OCI-LY3 (cell line): ENCODE data around the gene FAM111A.

ENCODE experiments used
- H2AFZ ChIP-seq: fragments of 200-600, 300-600 bp; shearing (Covaris generic); 2 replicates; pipeline ENCODE4 v1.6.0; 2014; ENCODE audit warnings: antibody characterized with exemption, low read depth, low read length
- H3K27ac ChIP-seq: fragments of 200-600, 300-600 bp; sonication (generic); 2 replicates; pipeline ENCODE4 v1.5.1; 2014; ENCODE audit warnings: mild to moderate bottlenecking, low read length, moderate library complexity, mixed read lengths
- H3K27me3 ChIP-seq: fragments of 200-600, 300-600 bp; sonication (generic); 2 replicates; pipeline ENCODE4 v1.6.1; 2014; ENCODE audit warnings: low read depth, low read length, mixed read lengths
- H3K36me3 ChIP-seq: fragments of 200-600, 300-600 bp; sonication (generic); replicated peaks from 2 replicates; pipeline ENCODE3; 2014; ENCODE audit warnings: low read depth, low read length, mixed read lengths
- H3K4me1 ChIP-seq: fragments of 300-600, 200-600 bp; sonication (generic); 2 replicates; pipeline ENCODE4 v1.6.1; 2014; ENCODE audit warnings: low read length, mixed read lengths
- H3K4me2 ChIP-seq: fragments of 200-600, 300-600 bp; sonication (generic); 2 replicates; pipeline ENCODE4 v1.6.1; 2014; ENCODE audit warnings: low read length, mixed read lengths
- H3K4me3 ChIP-seq: fragments of 300-600, 200-600 bp; sonication (generic); 2 replicates; pipeline ENCODE4 v1.5.1; 2014; ENCODE audit warnings: antibody characterized with exemption, mild to moderate bottlenecking, low read length, moderate library complexity
- H3K79me2 ChIP-seq: fragments of 300-600, 200-600 bp; shearing (Covaris generic); 2 replicates; pipeline ENCODE4 v1.6.1; 2014; ENCODE audit warnings: mild to moderate bottlenecking, low read length, mixed read lengths
- H3K9ac ChIP-seq: fragments of 300-600, 200-600 bp; shearing (Covaris generic); 2 replicates; pipeline ENCODE4 v1.6.0; 2014; ENCODE audit warnings: mild to moderate bottlenecking, low read length, moderate library complexity
- H3K9me3 ChIP-seq: fragments of 200-600, 300-600 bp; shearing (Covaris generic); 2 replicates; pipeline ENCODE4 v1.6.1; 2014; ENCODE audit warnings: low read length, mixed read lengths; ENCODE audit not compliant: insufficient read depth
- H4K20me1 ChIP-seq: fragments of 200-600, 300-600 bp; sonication (generic); 2 replicates; pipeline ENCODE4 v1.6.1; 2016; ENCODE audit warnings: low read length, mixed read lengths; ENCODE audit not compliant: insufficient read depth
- EZH2phosphoT487 ChIP-seq: fragments of 200-600 bp; shearing (Covaris generic); IDR thresholded peaks from 2 replicates; pipeline ENCODE4 v1.6.1; 2018; ENCODE audit warnings: antibody characterized with exemption, mixed run types, low read depth
- TF ChIP-seq, protein P1 (sequence below): fragments of 200-600, 300-600 bp; sonication (generic); IDR thresholded peaks from 2 replicates; pipeline ENCODE4 v1.5.1; 2014; ENCODE audit warnings: antibody characterized with exemption, low read length, low read depth

FAM111A gene

GRCh38 chr11:59145534-59145933, 2.9 kb downstream of the FAM111A start:
- Histone ChIP-seq H3K9ac (peak overlapping the region; percentile 85), H3K4me2 (peak overlapping the region; percentile 79), H3K36me3 (peaks cover 39% of the 10 kb centered on the region), H3K9me3 (no peaks in the 10 kb centered on the region), H3K27ac (peak overlapping the region; percentile 79), H2AFZ (no peak overlapping the region), H3K27me3 (no peaks in the 10 kb centered on the region), H3K4me1 (peaks cover 23% of the 10 kb centered on the region), H4K20me1 (no peaks in the 10 kb centered on the region), H3K79me2 (peaks cover 24% of the 10 kb centered on the region), H3K4me3 (peak overlapping the region; percentile 89)
- no peak for TF ChIP-seq EZH2phosphoT487
- TF ChIP-seq, protein P1, sequence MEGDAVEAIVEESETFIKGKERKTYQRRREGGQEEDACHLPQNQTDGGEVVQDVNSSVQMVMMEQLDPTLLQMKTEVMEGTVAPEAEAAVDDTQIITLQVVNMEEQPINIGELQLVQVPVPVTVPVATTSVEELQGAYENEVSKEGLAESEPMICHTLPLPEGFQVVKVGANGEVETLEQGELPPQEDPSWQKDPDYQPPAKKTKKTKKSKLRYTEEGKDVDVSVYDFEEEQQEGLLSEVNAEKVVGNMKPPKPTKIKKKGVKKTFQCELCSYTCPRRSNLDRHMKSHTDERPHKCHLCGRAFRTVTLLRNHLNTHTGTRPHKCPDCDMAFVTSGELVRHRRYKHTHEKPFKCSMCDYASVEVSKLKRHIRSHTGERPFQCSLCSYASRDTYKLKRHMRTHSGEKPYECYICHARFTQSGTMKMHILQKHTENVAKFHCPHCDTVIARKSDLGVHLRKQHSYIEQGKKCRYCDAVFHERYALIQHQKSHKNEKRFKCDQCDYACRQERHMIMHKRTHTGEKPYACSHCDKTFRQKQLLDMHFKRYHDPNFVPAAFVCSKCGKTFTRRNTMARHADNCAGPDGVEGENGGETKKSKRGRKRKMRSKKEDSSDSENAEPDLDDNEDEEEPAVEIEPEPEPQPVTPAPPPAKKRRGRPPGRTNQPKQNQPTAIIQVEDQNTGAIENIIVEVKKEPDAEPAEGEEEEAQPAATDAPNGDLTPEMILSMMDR: no peak

DNA sequence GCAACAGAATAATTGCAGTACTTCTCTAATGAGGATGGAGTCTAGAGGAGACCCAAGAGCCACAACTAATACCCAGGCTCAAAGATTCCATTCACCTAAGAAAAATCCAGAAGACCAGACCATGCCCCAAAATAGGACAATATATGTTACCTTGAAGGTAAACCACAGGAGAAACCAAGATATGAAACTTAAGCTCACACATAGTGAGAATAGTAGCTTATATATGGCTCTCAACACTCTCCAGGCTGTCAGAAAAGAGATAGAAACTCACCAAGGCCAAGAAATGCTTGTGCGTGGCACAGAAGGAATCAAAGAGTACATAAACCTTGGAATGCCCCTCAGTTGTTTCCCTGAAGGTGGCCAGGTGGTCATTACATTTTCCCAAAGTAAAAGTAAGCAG, 9.1 kb downstream of the FAM111A start:
- no peak for TF ChIP-seq EZH2phosphoT487
- TF ChIP-seq, protein P1: no peak
- Histone ChIP-seq H3K4me2 (peak overlapping the region; percentile 56), H3K4me3 (peak overlapping the region; percentile 38), H3K9ac (peak overlapping the region; percentile 3; the same call in 1 of the 2 replicates), H3K27ac (peak overlapping the region; percentile 61), H3K36me3 (peaks cover 65% of the 10 kb centered on the region), H3K27me3 (no peaks in the 10 kb centered on the region), H2AFZ (no peak overlapping the region), H3K9me3 (no peaks in the 10 kb centered on the region), H3K4me1 (peaks cover 22% of the 10 kb centered on the region), H3K79me2 (peaks cover 11% of the 10 kb centered on the region), H4K20me1 (no peaks in the 10 kb centered on the region)

- Histone ChIP-seq H3K4me2 (peak overlapping the region; percentile 56), H3K9ac (peak overlapping the region; percentile 3; the same call in 1 of the 2 replicates), H2AFZ (no peak overlapping the region)
Observed at GRCh38 chr11:59152312-59152951, 9.8 kb downstream of the FAM111A start.

DNA sequence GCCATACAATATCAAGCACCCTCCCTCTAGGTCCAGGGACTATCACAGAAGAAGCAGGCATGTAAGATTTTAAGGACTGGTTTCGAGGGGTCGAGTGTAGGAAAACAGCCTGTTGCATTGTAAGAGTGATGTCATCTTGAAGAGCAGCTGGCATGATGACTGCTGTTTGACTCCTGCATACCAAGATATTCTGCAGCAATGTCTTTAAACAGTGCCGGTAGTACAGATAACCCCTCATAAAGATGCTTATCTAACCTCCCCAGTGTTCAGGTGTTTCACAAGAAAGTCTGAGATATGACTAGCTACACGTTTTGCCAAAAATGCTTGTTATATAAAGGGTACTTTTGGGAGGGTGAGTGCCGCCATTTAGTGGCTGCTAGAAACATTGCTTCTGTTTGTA, 12.0 kb downstream of the FAM111A start:
- H3K36me3 ChIP-seq: peaks cover 41% of the 10 kb centered on the region
- TF ChIP-seq, protein P1: no peak
- TF ChIP-seq EZH2phosphoT487: no peak

More at GRCh38 chr11:59152312-59152951, 9.8 kb downstream of the FAM111A start:
- H3K4me3 ChIP-seq: peak overlapping the region; percentile 38
- H3K27me3 ChIP-seq: no peaks in the 10 kb centered on the region
- peaks cover 7% of the 10 kb centered on the region for H3K79me2 ChIP-seq
- TF ChIP-seq, protein P1: no peak
- no peak for TF ChIP-seq EZH2phosphoT487
- no peaks in the 10 kb centered on the region for H3K9me3 ChIP-seq
- H3K36me3 ChIP-seq: peaks cover 60% of the 10 kb centered on the region
- H4K20me1 ChIP-seq: no peaks in the 10 kb centered on the region
- H3K4me1 ChIP-seq: peaks cover 22% of the 10 kb centered on the region
- H3K27ac ChIP-seq: peak overlapping the region; percentile 61

More for the DNA sequence above, 12.0 kb downstream of the FAM111A start:
- Histone ChIP-seq H3K4me1 (peaks cover 26% of the 10 kb centered on the region), H4K20me1 (no peaks in the 10 kb centered on the region), H3K4me2 (no peak overlapping the region), H3K27me3 (no peaks in the 10 kb centered on the region), H3K4me3 (no peak overlapping the region), H2AFZ (no peak overlapping the region), H3K9me3 (no peaks in the 10 kb centered on the region), H3K27ac (no peak overlapping the region), H3K79me2 (peaks cover 7% of the 10 kb centered on the region), H3K9ac (no peak overlapping the region)
